Sigmoid colon (tissue), 7 donors: Measurements from ENCODE around the gene DNAH6. TPM values are rescaled to one million over a fixed set of nuclear protein-coding genes. Genes with fewer than 3 reads are reported as not detected.

ENCODE experiments used
- DNase-seq: peaks from one replicate; pipeline ENCODE4 v3.0.0-alpha.2; 2019
- H3K27ac ChIP-seq, 4 donors: fragments of 200-600 bp; sonication (generic); one replicate each; pipeline ENCODE4 v1.5.1; 2016 to 2019; ENCODE audit warnings: mild to moderate bottlenecking in 1 of 4
- H3K27me3 ChIP-seq, 3 donors: fragments of 200-600 bp; sonication (generic); one replicate each; pipeline ENCODE4 v1.5.1; 2019; ENCODE audit warnings: mild to moderate bottlenecking in 1 of 3
- H3K36me3 ChIP-seq, 4 donors: fragments of 200-600 bp; sonication (generic); one replicate each; pipeline ENCODE4 v1.5.1; 2016 to 2019
- H3K4me1 ChIP-seq, 4 donors: fragments of 200-600 bp; sonication (generic); one replicate each; pipeline ENCODE4 v1.5.1; 2017 to 2019
- H3K4me3 ChIP-seq, 4 donors: fragments of 200-600 bp; sonication (generic); one replicate each; pipeline ENCODE4 v1.5.1; 2017 to 2019; ENCODE audit warnings: mild to moderate bottlenecking in 2 of 4, moderate library complexity in 1 of 4
- H3K9me3 ChIP-seq, 4 donors: fragments of 200-600 bp in 3 of 4; sonication (generic) in 3 of 4; one replicate each; pipeline versions ENCODE4 v1.5.1 to v1.6.1; 2013 to 2019
- EP300 ChIP-seq, 4 donors: sonication (generic); formaldehyde crosslinking; IDR thresholded peaks; one replicate each; pipeline ENCODE4 v1.6.1; 2017; ENCODE audit warnings: antibody characterized with exemption in 4 of 4
- POLR2A ChIP-seq, 2 donors: fragments of 450-650 bp; IDR thresholded peaks; one replicate each; pipeline ENCODE4 v1.6.1; 2016; ENCODE audit warnings: antibody characterized with exemption in 2 of 2, mild to moderate bottlenecking in 2 of 2, moderate library complexity in 2 of 2
- POLR2AphosphoS5 ChIP-seq, 4 donors: sonication (generic); formaldehyde crosslinking; IDR thresholded peaks; one replicate each; pipeline ENCODE4 v1.6.1; 2017; ENCODE audit warnings: antibody characterized with exemption in 4 of 4
- WGBS, 2 donors: extraction: QIAGEN DNeasy Blood & Tissue Kit; methylation state at CpG; one replicate each; pipeline ENCODE4 v1.1.7; 2013; 5-methylcytosine and 5-hydroxymethylcytosine counted together
- intact Hi-C: fragments of 100-400 bp; cut with DNase I; formaldehyde crosslinking; loops from one replicate; pipeline ENCODE4 v1.15.1; 2023
- polyA plus RNA-seq, 3 donors: library from polyadenylated mRNA; stranded (reverse); fragments of 200-250 nt; gene quantifications; one replicate each; pipeline ENCODE4 v1.2.3, GENCODE V29; 2013
- total RNA-seq, 4 donors: library from RNA; depleted of rRNA; stranded (reverse); fragments of >200 nt; gene quantifications; one replicate each; pipeline ENCODE4 v1.1.0, GENCODE V29; 2016
- TF ChIP-seq, protein P1 (sequence below), 4 experiments: fragments of 450-650 bp in 3 of 4; fragments of 200-600 bp in 1 of 4; IDR thresholded peaks; one replicate each; pipeline ENCODE4 v1.5.1; 2016 to 2019; ENCODE audit warnings: antibody characterized with exemption in 4 of 4, mild to moderate bottlenecking in 3 of 4, moderate library complexity in 2 of 4
- donor health status: healthy with polysubstance abuse.
- donor health status: Bipolar disorder and iron deficiency.
- donor health status: healthy.

DNAH6 gene
- total and polyA plus RNA-seq, 7 donors, result 0.20 to 0.55 (median 0.36) TPM; not detected in 2

DNA sequence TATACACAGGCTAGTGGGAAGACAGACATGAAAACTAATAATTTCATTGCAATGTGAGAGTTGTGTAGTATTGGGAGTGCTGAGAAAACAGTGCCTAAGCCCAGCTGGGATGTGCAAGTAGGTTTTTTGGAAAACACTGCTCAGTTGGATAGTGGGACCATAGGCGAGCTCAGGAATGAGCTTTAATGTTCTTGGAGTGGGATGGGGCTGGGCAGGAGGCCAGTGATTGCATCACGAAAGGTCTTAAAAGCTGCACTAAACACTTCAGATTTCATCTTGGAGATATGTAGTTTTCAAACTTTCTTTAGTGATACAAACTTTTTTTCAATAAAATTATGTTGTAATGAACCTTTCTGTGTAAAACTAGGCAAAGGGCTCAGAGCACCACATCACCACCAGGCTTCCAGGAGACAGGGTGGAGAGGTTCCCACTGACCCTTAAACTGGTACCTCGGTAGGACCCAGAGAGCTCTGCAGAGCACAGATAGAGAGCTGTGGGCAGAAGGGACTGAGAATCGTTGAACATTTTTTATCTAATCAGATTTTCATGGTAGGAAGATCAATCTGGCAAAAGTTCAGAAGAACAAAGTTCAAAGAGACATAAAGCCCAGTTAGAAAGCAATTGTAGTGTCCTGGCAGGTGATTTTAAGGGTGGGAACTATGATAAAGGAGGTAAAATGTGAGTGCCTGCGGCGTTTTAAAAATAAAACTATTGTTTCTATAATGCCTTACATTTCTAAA, 188.4 kb downstream of the DNAH6 start:
- H3K9me3 ChIP-seq, result peaks cover 0 to 6% (median 0%) of the 10 kb centered on the region in 4 donors
- WGBS, 2 donors, result 29 to 67% methylated on average over 6 of the region's 6 CpGs
- H3K36me3 ChIP-seq, result no peaks in the 10 kb centered on the region
- no peaks in the 10 kb centered on the region for H3K27me3 ChIP-seq
- H3K4me1 ChIP-seq, result no peaks in the 10 kb centered on the region
- H3K27ac ChIP-seq, result no peak overlapping the region
- no peak for DNase-seq
- no peak overlapping the region for H3K4me3 ChIP-seq
- intact Hi-C loops, result no loop called here
- TF ChIP-seq, protein P1, sequence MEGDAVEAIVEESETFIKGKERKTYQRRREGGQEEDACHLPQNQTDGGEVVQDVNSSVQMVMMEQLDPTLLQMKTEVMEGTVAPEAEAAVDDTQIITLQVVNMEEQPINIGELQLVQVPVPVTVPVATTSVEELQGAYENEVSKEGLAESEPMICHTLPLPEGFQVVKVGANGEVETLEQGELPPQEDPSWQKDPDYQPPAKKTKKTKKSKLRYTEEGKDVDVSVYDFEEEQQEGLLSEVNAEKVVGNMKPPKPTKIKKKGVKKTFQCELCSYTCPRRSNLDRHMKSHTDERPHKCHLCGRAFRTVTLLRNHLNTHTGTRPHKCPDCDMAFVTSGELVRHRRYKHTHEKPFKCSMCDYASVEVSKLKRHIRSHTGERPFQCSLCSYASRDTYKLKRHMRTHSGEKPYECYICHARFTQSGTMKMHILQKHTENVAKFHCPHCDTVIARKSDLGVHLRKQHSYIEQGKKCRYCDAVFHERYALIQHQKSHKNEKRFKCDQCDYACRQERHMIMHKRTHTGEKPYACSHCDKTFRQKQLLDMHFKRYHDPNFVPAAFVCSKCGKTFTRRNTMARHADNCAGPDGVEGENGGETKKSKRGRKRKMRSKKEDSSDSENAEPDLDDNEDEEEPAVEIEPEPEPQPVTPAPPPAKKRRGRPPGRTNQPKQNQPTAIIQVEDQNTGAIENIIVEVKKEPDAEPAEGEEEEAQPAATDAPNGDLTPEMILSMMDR (IDR thresholded peaks at IDR 0.05), result no peak
- TF ChIP-seq POLR2A (IDR thresholded peaks at IDR 0.05), result no peak
- TF ChIP-seq EP300 (IDR thresholded peaks at IDR 0.05), result no peak
- no peak for TF ChIP-seq POLR2AphosphoS5 (IDR thresholded peaks at IDR 0.05)

GRCh38 chr2:84705858-84706257, 189.6 kb downstream of the DNAH6 start:
- intact Hi-C loops, result no loop called here
- 79 to 91% methylated on average over 2 of the region's 2 CpGs for WGBS, 2 donors

DNA sequence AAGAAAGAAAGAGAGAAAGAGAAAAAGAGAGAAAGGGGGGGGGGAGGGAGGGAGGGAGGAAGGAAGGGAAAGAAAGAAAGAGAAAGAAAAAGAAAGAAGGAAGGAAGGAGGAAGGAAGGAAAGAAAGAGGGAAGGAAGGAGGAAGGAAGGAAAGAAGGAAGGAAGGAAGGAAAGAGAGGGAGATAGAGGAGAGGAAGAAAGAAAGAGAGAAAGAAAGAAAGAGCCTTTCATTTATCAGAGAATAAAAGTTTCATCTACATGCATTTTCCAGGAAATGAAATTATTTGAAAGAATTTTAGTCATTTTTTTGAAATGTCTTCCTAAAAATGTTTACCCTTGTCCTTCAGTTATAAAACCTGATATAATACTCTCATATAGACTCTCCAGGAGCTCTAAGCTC, 192.1 kb downstream of the DNAH6 start:
- Histone ChIP-seq H3K27ac (no peak overlapping the region), H3K4me1 (no peaks in the 10 kb centered on the region), H3K4me3 (no peak overlapping the region), H3K27me3 (no peaks in the 10 kb centered on the region), H3K9me3 (no peaks in the 10 kb centered on the region), H3K36me3 (no peaks in the 10 kb centered on the region)
- intact Hi-C loops, result no loop called here
- TF ChIP-seq EP300 (IDR thresholded peaks at IDR 0.05) (no peak), POLR2AphosphoS5 (IDR thresholded peaks at IDR 0.05) (no peak), POLR2A (IDR thresholded peaks at IDR 0.05) (no peak)
- TF ChIP-seq, protein P1 (IDR thresholded peaks at IDR 0.05), result no peak
- DNase-seq, result no peak

More at GRCh38 chr2:84705858-84706257, 189.6 kb downstream of the DNAH6 start:
- Histone ChIP-seq H3K4me3 (no peak overlapping the region), H3K9me3 (peaks cover 0 to 6% (median 0%) of the 10 kb centered on the region in 4 donors), H3K27ac (no peak overlapping the region), H3K4me1 (no peaks in the 10 kb centered on the region), H3K27me3 (no peaks in the 10 kb centered on the region), H3K36me3 (no peaks in the 10 kb centered on the region)
- TF ChIP-seq EP300 (IDR thresholded peaks at IDR 0.05) (no peak), POLR2AphosphoS5 (IDR thresholded peaks at IDR 0.05) (no peak), POLR2A (IDR thresholded peaks at IDR 0.05) (no peak)
- TF ChIP-seq, protein P1 (IDR thresholded peaks at IDR 0.05), result no peak
- DNase-seq, result no peak

DNA sequence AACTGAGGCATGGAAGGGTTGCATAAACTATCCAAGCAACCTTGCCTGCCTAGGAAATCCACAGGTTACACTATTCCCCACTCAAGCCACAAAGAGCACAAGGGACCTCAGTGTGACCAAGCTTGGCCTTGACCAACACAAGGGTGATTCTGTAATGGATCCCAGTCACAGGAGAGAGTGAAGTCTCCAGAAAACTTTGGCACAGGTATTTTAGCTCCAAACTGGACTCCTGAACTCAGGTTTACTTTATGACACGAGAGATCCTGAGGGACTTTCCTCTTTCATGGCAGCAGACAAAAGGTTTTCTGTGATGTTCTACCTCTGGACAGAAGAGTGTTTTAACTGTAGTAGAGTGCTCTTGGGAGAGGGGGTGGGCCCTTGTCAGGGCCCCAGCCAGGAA, 195.4 kb downstream of the DNAH6 start:
- Histone ChIP-seq H3K27ac (no peak overlapping the region), H3K27me3 (no peaks in the 10 kb centered on the region), H3K4me1 (no peaks in the 10 kb centered on the region), H3K9me3 (no peaks in the 10 kb centered on the region), H3K36me3 (no peaks in the 10 kb centered on the region), H3K4me3 (no peak overlapping the region)
- TF ChIP-seq POLR2AphosphoS5 (IDR thresholded peaks at IDR 0.05) (no peak), EP300 (IDR thresholded peaks at IDR 0.05) (no peak), POLR2A (IDR thresholded peaks at IDR 0.05) (no peak)
- TF ChIP-seq, protein P1 (IDR thresholded peaks at IDR 0.05), result no peak
- no peak for DNase-seq
- WGBS, 2 donors, result 20 to 58% methylated on average over 1 of the region's 1 CpG
- intact Hi-C loops, result no loop called here

- H3K4me3 ChIP-seq, result no peak overlapping the region
- no peaks in the 10 kb centered on the region for H3K4me1 ChIP-seq
- DNase-seq, result no peak
- no peak overlapping the region for H3K27ac ChIP-seq
- H3K36me3 ChIP-seq, result no peaks in the 10 kb centered on the region
- WGBS, 2 donors, result 96 to 98% methylated on average over 3 of the region's 3 CpGs
- no peaks in the 10 kb centered on the region for H3K9me3 ChIP-seq
- no peak for TF ChIP-seq POLR2A (IDR thresholded peaks at IDR 0.05)
- intact Hi-C loops, result no loop called here
- H3K27me3 ChIP-seq, result no peaks in the 10 kb centered on the region
Observed at GRCh38 chr2:84713441-84713840, 197.1 kb downstream of the DNAH6 start.
